LNCAP (cell line): ENCODE data around the gene CALHM1.

Experiments used
- TF ChIP-seq, protein P1 (sequence below): fragments of 450-650 bp; IDR thresholded peaks from 2 replicates; pipeline ENCODE4 v1.5.1; 2017; ENCODE audit warnings: mild to moderate bottlenecking

Gene CALHM1

DNA sequence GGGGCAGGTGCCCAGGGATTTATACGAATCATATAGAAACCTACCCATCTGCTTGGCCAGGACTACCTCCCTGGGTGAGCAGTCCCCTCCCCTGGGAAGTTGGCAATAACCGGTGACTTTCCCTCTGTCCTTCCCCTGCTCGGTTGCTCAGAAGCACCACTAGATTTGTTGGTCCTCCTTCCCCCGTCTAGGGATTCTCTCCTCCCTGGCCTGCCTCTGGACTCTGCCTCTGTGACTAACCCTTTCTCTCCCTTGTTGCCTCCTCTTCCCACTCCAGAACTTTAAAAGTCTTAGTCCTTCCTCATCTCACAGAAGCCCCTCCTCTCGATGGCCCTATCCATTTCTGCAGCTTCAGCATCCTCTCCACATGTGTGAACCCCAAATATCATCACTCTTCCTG, 10.5 kb upstream of the CALHM1 start:
- TF ChIP-seq, protein P1, sequence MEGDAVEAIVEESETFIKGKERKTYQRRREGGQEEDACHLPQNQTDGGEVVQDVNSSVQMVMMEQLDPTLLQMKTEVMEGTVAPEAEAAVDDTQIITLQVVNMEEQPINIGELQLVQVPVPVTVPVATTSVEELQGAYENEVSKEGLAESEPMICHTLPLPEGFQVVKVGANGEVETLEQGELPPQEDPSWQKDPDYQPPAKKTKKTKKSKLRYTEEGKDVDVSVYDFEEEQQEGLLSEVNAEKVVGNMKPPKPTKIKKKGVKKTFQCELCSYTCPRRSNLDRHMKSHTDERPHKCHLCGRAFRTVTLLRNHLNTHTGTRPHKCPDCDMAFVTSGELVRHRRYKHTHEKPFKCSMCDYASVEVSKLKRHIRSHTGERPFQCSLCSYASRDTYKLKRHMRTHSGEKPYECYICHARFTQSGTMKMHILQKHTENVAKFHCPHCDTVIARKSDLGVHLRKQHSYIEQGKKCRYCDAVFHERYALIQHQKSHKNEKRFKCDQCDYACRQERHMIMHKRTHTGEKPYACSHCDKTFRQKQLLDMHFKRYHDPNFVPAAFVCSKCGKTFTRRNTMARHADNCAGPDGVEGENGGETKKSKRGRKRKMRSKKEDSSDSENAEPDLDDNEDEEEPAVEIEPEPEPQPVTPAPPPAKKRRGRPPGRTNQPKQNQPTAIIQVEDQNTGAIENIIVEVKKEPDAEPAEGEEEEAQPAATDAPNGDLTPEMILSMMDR = no peak

DNA sequence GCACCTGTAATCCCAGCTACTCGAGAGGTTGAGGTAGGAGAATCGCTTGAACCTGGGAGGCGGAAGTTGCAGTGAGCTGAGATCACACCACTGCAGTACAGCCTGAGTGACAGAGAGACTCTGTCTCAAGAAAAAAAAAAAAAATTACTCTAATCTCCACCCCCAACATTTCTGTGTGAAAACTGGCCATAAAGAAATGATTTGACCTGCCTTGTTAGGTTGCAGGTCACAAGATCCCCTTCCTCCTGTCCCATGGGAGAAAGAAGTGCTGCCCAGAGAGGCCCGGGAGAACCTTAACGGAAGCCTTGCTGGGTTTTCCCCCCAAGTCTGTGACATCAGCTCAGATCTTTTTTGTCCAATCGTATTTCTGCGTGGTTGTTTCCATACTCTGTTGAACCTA, 8.7 kb upstream of the CALHM1 start:
- TF ChIP-seq, protein P1 = no peak

DNA sequence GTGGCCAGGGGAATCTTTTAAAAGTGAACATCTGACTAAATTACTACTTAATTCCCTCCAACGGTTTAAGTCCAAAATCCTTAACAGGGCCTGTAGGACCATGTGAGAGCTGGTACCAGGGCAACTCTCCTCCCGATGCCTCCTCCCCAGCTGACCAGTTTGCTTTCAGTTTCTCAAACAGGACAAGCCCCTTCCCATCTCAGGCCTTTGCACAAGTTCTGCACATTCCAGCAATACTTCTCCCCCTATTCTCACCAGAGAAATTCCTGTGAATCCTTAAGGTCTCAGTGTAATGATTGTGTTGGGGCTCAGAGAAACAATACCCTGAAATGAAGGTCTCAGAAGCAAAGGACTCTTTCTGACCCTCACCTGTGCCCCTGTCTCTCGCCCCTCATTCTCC, 8.0 kb upstream of the CALHM1 start:
- TF ChIP-seq, protein P1 = no peak

DNA sequence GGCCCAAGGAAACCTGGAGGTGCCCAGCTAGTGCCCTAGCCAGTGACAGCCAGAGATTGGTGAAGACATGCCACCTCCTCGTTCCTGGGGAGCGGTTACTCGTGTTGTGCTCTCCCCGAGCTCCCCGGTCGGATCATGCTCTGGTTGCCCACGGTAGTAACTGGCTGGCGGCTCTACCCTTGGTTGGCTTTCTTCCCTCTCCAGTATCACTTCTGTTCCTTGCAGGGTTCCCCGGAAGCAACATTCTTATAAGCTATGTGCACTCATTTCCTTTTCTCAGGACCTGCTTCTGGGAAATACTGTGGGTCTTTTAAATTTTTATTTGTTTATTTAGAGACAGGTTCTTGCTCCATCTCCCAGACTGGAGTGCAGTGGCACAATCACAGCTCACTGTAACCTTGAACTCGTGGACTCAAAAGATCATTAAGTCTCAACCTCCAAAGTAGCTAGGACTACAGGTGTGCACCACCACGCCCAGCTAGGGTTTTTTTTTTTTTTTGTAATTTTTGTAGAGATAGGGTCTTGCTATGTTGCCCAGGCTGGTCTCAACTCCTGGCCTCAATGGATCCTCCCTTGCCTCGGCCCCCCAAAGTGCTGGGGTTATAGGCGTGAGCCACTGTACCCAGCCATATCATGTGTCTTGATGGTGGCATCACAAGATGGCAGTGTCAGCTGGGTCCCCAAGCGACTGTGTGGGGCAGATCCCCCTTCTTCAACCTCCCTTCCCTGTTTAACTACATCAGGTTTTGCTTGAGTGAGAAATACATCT, 6.9 kb upstream of the CALHM1 start:
- TF ChIP-seq, protein P1 = no peak

DNA sequence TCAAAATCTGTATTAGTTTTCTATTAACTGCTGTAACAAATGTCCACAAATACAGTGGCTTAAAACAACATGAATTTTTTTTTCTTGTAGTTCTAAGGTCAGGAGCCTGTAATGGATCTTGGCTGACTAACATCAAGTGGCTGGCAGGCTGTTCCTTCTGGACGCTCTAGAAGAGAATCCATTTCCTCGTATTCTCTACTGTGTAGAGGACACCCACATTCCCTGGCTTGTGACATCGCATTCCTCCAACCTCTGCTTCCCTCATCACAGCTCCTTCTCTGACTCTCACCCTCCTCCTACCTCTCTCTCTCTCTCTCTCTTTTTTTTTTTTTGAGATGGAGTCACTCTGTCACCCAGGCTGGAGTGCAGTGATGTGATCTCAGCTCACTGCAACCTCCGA, 4.8 kb upstream of the CALHM1 start:
- TF ChIP-seq, protein P1 = no peak

DNA sequence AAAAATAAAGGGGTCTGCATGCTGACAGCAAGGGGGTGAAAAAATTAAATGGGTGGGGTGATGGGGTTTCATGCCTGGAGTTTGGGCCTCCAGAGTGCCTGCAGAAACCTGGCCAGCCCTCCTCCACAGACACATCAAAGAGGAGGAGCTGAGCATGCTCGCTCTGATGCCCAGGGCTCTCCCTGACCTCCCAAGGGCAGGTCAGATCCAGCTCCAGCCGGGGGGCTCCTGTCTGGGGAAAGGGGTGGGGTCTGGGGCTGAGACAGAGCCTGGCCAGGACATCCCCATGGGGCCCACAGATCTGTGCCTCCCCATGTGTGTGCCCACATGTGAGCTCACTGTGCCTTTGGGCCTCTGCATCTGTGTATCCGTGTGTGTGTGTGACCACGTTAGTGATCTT, 915 bp upstream of the CALHM1 start:
- TF ChIP-seq, protein P1 = no peak

DNA sequence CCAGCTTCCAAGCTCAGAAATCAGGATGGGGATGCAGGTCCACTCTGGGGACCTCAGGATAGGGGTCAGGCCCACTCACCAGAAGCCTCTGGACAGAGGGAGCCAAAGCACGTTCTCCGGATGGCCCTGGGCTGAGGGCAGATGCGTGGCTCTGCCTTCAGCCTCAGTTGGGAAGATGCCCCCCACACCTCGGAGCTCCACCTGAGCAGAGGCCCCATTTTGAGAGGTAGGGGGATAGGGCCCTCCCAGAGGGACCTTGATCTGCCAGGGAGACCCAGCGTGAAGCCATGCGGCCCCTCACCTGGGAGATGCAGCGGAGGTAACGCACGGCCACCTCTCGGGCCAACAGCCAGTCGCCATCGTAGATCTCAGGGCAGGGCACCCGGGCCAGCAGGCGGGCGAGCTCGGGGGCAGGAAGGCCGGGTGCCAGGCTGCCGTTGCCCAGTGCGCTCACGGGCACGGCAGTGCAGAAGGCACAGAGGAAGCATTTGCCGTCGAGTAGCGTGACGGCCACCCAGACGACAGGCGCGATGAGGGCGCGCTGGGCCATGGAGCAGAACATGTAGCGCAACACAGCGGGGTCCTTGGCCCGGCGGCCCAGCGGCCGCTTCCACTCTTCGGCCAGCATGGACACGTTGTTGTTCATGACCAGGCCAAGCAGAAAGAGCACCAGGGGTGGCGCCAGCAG, 660 bp downstream of the CALHM1 start:
- TF ChIP-seq, protein P1 = no peak
